HL-60/S4 treated with retinoic acid at 250 ng/mL for 4 days and 3 days (cell line): ENCODE results near the gene TRIO.

Experiments
- in situ Hi-C: fragments of 300-500 bp; cut with MboI; formaldehyde crosslinking; loops from 2 replicates; pipeline ENCODE4 v1.7.0; 2022; ENCODE audit warnings: low sequenced_read_pairs

TRIO gene

GRCh38 chr5:14145435-14146334 lies 2.5 kb downstream of the TRIO start:
- in situ Hi-C loops, result no loop called here

- in situ Hi-C loops, result no loop called here
Observed at GRCh38 chr5:14146725-14147124, 3.6 kb downstream of the TRIO start.

- in situ Hi-C loops, result no loop called here
Observed at GRCh38 chr5:14147210-14147609, 4.1 kb downstream of the TRIO start.

- in situ Hi-C loops, result no loop called here
Observed at GRCh38 chr5:14148483-14148882, 5.3 kb downstream of the TRIO start.

GRCh38 chr5:14148890-14149671 lies 5.9 kb downstream of the TRIO start:
- in situ Hi-C loops, result no loop called here

GRCh38 chr5:14149672-14150274 lies 6.6 kb downstream of the TRIO start:
- in situ Hi-C loops, result no loop called here

- in situ Hi-C loops, result no loop called here
Observed at GRCh38 chr5:14151416-14151815, 8.3 kb downstream of the TRIO start.

GRCh38 chr5:14153071-14153864 lies 10.1 kb downstream of the TRIO start:
- in situ Hi-C loops, result no loop called here

GRCh38 chr5:14153932-14154731 lies 11.0 kb downstream of the TRIO start:
- in situ Hi-C loops, result no loop called here

GRCh38 chr5:14155075-14155474 lies 11.9 kb downstream of the TRIO start:
- in situ Hi-C loops, result no loop called here

- in situ Hi-C loops, result no loop called here
Observed at GRCh38 chr5:14155739-14156138, 12.6 kb downstream of the TRIO start.

GRCh38 chr5:14156290-14156649 lies 13.1 kb downstream of the TRIO start:
- in situ Hi-C loops, result no loop called here

- in situ Hi-C loops, result no loop called here
Observed at GRCh38 chr5:14156650-14157492, 13.7 kb downstream of the TRIO start.

GRCh38 chr5:14157493-14157782 lies 14.3 kb downstream of the TRIO start:
- in situ Hi-C loops, result no loop called here

GRCh38 chr5:14158890-14159666 lies 15.9 kb downstream of the TRIO start:
- in situ Hi-C loops, result no loop called here

GRCh38 chr5:14161825-14162556 lies 18.8 kb downstream of the TRIO start:
- in situ Hi-C loops, result no loop called here

- in situ Hi-C loops, result no loop called here
Observed at GRCh38 chr5:14164164-14165163, 21.3 kb downstream of the TRIO start.
